H1 (cell line): ENCODE data around the gene CCDC51. TPM values are rescaled to one million over a fixed set of nuclear protein-coding genes. Genes with fewer than 3 reads are reported as not detected.
"Not testable (repeated sequence)": the region's sequence is repeated elsewhere in the genome, so short reads cannot be mapped to it uniquely, and the experiment has no call there.

Experiments
- CTCF ChIA-PET: fragments of 300-600 bp; sonication (Branson Sonifier 250); formaldehyde crosslinking; loops from one replicate; lab custom pipeline; 2021; ENCODE audit not compliant: partially characterized antibody; lab: Charles Lee
- POLR2A ChIA-PET: fragments of 300-600 bp; sonication (Branson Sonifier 250); formaldehyde crosslinking; loops from one replicate; lab custom pipeline; 2021; ENCODE audit warnings: inconsistent platforms; ENCODE audit not compliant: partially characterized antibody; lab: Charles Lee
- DNase-seq, 2 experiments: peaks; one replicate each; pipeline versions ENCODE4 v3.0.0 to v3.0.0-alpha.2; 2010 to 2022; ENCODE audit warnings: low spot score in 2 of 2, low read depth in 1 of 2, mixed read lengths in 1 of 2
- FAIRE-seq: peaks from 2 replicates; lab custom pipeline; 2011; peaks lifted over from hg19 to GRCh38; lab: Jason Lieb, UNC
- H2AFZ ChIP-seq: 2 replicates; pipeline ENCODE4 v1.8.1; 2012; ENCODE audit warnings: low read length, inconsistent platforms
- H2AK5ac ChIP-seq: 2 replicates; pipeline ENCODE4 v1.6.1; 2013; ENCODE audit warnings: low read depth, low read length
- H2BK120ac ChIP-seq: replicated peaks from 2 replicates; pipeline ENCODE3; 2013; ENCODE audit warnings: low read depth, low read length, inconsistent platforms
- H2BK12ac ChIP-seq: 2 replicates; pipeline ENCODE4 v1.6.1; 2013; ENCODE audit warnings: low read depth, low read length
- H2BK15ac ChIP-seq: 2 replicates; pipeline ENCODE4 v1.6.1; 2013; ENCODE audit warnings: low read length
- H2BK20ac ChIP-seq: 2 replicates; pipeline ENCODE4 v1.6.1; 2013; ENCODE audit warnings: low read length
- H2BK5ac ChIP-seq: 2 replicates; pipeline ENCODE4 v1.6.1; 2013; ENCODE audit warnings: low read depth, low read length
- H3K14ac ChIP-seq: 2 replicates; pipeline ENCODE4 v1.6.1; 2013; ENCODE audit warnings: inconsistent platforms; ENCODE audit not compliant: insufficient read length
- H3K18ac ChIP-seq: 2 replicates; pipeline ENCODE4 v1.6.1; 2013; ENCODE audit warnings: low read length; ENCODE audit errors: extremely low read depth
- H3K23ac ChIP-seq: 2 replicates; pipeline ENCODE4 v1.6.1; 2013; ENCODE audit warnings: inconsistent platforms; ENCODE audit not compliant: insufficient read length
- H3K23me2 ChIP-seq: 2 replicates; pipeline ENCODE4 v1.6.1; 2013; ENCODE audit warnings: low read depth, low read length
- H3K27ac ChIP-seq: 2 replicates; pipeline ENCODE4 v1.6.1; 2011; ENCODE audit warnings: low read depth, low read length, inconsistent platforms
- H3K27me3 ChIP-seq, 4 experiments: replicated peaks in 1 of 4; 1 replicate in 1 of 4; 2 replicates in 3 of 4; pipeline versions ENCODE4 v1.6.1 to v1.8.1; 2011 to 2013; ENCODE audit warnings: low read length in 3 of 4, mild to moderate bottlenecking in 3 of 4, inconsistent platforms in 2 of 4, mixed read lengths in 2 of 4, moderate library complexity in 1 of 4; ENCODE audit not compliant: control insufficient read depth in 3 of 4, insufficient read depth in 3 of 4; ENCODE audit errors: extremely low read depth in 1 of 4
- H3K36me3 ChIP-seq, 4 experiments: 2 replicates each; pipeline versions ENCODE4 v1.6.1 to v1.8.1; 2011 to 2013; ENCODE audit warnings: mild to moderate bottlenecking in 4 of 4, low read length in 3 of 4, moderate library complexity in 2 of 4, control low read depth in 1 of 4, inconsistent platforms in 1 of 4; ENCODE audit not compliant: insufficient read depth in 4 of 4, control insufficient read depth in 2 of 4
- H3K4ac ChIP-seq: replicated peaks from 2 replicates; pipeline ENCODE3; 2013; ENCODE audit warnings: low read length, low read depth, mixed read lengths, inconsistent platforms; ENCODE audit not compliant: insufficient read length
- H3K4me1 ChIP-seq, 4 experiments: replicated peaks in 1 of 4; 1 replicate in 1 of 4; 2 replicates in 3 of 4; pipeline versions ENCODE4 v1.6.1 to v1.8.1; 2011 to 2013; ENCODE audit warnings: low read length in 3 of 4, inconsistent platforms in 2 of 4, mixed read lengths in 1 of 4; ENCODE audit not compliant: insufficient read depth in 4 of 4, control insufficient read depth in 3 of 4
- H3K4me2 ChIP-seq, 2 experiments: 2 replicates each; pipeline versions ENCODE4 v1.6.1 to v1.8.1; 2011 to 2013; ENCODE audit warnings: low read depth in 2 of 2, low read length in 2 of 2, control low read depth in 1 of 2, inconsistent platforms in 1 of 2, mild to moderate bottlenecking in 1 of 2; ENCODE audit not compliant: insufficient read depth in 1 of 2
- H3K4me3 ChIP-seq, 4 experiments: fragments of 200-600, 300-600 bp in 1 of 4; sonication (generic), shearing (Covaris generic), sonication (Bioruptor Twin) in 1 of 4; 2 replicates each; pipeline versions ENCODE4 v1.5.1 to v1.8.1; 2011 to 2016; ENCODE audit warnings: low read length in 4 of 4, low read depth in 3 of 4, control low read depth in 2 of 4, inconsistent platforms in 2 of 4, mild to moderate bottlenecking in 2 of 4, mixed read lengths in 1 of 4, moderate library complexity in 1 of 4; ENCODE audit not compliant: insufficient read depth in 2 of 4; ENCODE audit errors: extremely low read depth in 1 of 4
- H3K56ac ChIP-seq: replicated peaks from 2 replicates; pipeline ENCODE3; 2013; ENCODE audit warnings: low read depth, mild to moderate bottlenecking, mixed read lengths, low read length, inconsistent platforms; ENCODE audit not compliant: insufficient read length
- H3K79me1 ChIP-seq: 2 replicates; pipeline ENCODE4 v1.6.1; 2013; ENCODE audit warnings: low read depth, low read length, control low read depth
- H3K79me2 ChIP-seq, 2 experiments: 2 replicates each; pipeline versions ENCODE4 v1.6.1 to v1.8.1; 2012 to 2013; ENCODE audit warnings: low read length in 2 of 2, mild to moderate bottlenecking in 2 of 2, inconsistent platforms in 1 of 2; ENCODE audit not compliant: insufficient read depth in 2 of 2, control insufficient read depth in 1 of 2
- H3K9ac ChIP-seq, 4 experiments: replicated peaks in 1 of 4; 1 replicate in 1 of 4; 2 replicates in 3 of 4; pipeline versions ENCODE4 v1.6.1 to v1.8.1; 2011 to 2013; ENCODE audit warnings: low read depth in 3 of 4, low read length in 3 of 4, control low read depth in 2 of 4, mild to moderate bottlenecking in 2 of 4, moderate library complexity in 2 of 4, inconsistent platforms in 1 of 4; ENCODE audit errors: extremely low read depth in 1 of 4
- H3K9me3 ChIP-seq, 2 experiments: 2 replicates each; pipeline versions ENCODE4 v1.6.1 to v1.8.1; 2012 to 2013; ENCODE audit warnings: mild to moderate bottlenecking in 2 of 2, moderate library complexity in 2 of 2, control low read depth in 1 of 2, inconsistent platforms in 1 of 2, low read depth in 1 of 2, low read length in 1 of 2, mixed read lengths in 1 of 2; ENCODE audit not compliant: insufficient read depth in 2 of 2
- H4K20me1 ChIP-seq, 2 experiments: replicated peaks in 1 of 2; 2 replicates each; pipeline versions ENCODE3 to v1.8.1; 2011 to 2013; ENCODE audit warnings: inconsistent platforms in 2 of 2, low read length in 2 of 2, mild to moderate bottlenecking in 1 of 2; ENCODE audit not compliant: insufficient read depth in 2 of 2, control insufficient read depth in 1 of 2
- H4K5ac ChIP-seq: 2 replicates; pipeline ENCODE4 v1.6.1; 2013; ENCODE audit warnings: low read length, low read depth, mixed read lengths, inconsistent platforms; ENCODE audit not compliant: insufficient read length
- H4K8ac ChIP-seq: 2 replicates; pipeline ENCODE4 v1.8.0; 2013; ENCODE audit warnings: mild to moderate bottlenecking, moderate library complexity, low read length, inconsistent platforms; ENCODE audit not compliant: insufficient read depth; ENCODE audit errors: extremely low read depth
- H4K91ac ChIP-seq: replicated peaks from 2 replicates; pipeline ENCODE3; 2013; ENCODE audit warnings: low read length, mixed read lengths, inconsistent platforms; ENCODE audit not compliant: insufficient read length
- WGBS, 2 experiments: shearing (Covaris generic) in 1 of 2; methylation state at CpG; one replicate each; pipeline versions ENCODE4 v1.1.6 to v1.1.7; 2013 to 2015; ENCODE audit warnings: low lambda C conversion rate in 2 of 2, mixed read lengths in 2 of 2, inconsistent platforms in 1 of 2, low coverage in 1 of 2, missing lambda C conversion rate in 1 of 2; ENCODE audit not compliant: insufficient replicate concordance in 2 of 2, insufficient coverage in 1 of 2, insufficient read length in 1 of 2; ENCODE audit errors: extremely low coverage in 1 of 2, missing lambda C conversion rate in 1 of 2; 5-methylcytosine and 5-hydroxymethylcytosine counted together
- polyA plus RNA-seq, 7 experiments: library from polyadenylated mRNA; depleted of rRNA in 3 of 7; stranded (reverse) in 5 of 7; unstranded in 2 of 7; fragments of >200 nt in 5 of 7; fragments of 200-250 nt in 2 of 7; gene quantifications; 1 replicate in 5 of 7; 2 replicates in 1 of 7; 4 replicates in 1 of 7; pipeline versions ENCODE4 v1.2.1 to v1.2.3, GENCODE V29; 2011 to 2013; ENCODE audit warnings: missing spikeins in 2 of 7, mixed read lengths in 2 of 7
- total RNA-seq: library from RNA; stranded (reverse); fragmentation: NEBNext Ultra II Directional; extraction: Animal tissue kit (Norgen Biotek cat#: 25700); gene quantifications from 2 replicates; pipeline ENCODE4 v1.2.1, GENCODE V29; 2021

Gene CCDC51
- total and polyA plus RNA-seq, 2 of the 8 experiments (the other 6 are each of a cell fraction or from before 2014, with no cell fraction given): 21.3 to 21.4 TPM

- H2AFZ ChIP-seq, H4K20me1 ChIP-seq, H3K27ac ChIP-seq, H3K23ac ChIP-seq, FAIRE-seq, H3K4me3 ChIP-seq, H3K9ac ChIP-seq, H2BK5ac ChIP-seq, H2BK120ac ChIP-seq, H3K27me3 ChIP-seq, H2AK5ac ChIP-seq, H3K4ac ChIP-seq, H3K18ac ChIP-seq, DNase-seq, H3K56ac ChIP-seq, H4K91ac ChIP-seq, H2BK15ac ChIP-seq, H3K4me2 ChIP-seq, H2BK20ac ChIP-seq, H4K5ac ChIP-seq, H2BK12ac ChIP-seq, H4K8ac ChIP-seq, H3K9me3 ChIP-seq, H3K23me2 ChIP-seq, H3K14ac ChIP-seq, H3K79me1 ChIP-seq, H3K79me2 ChIP-seq: not testable (repeated sequence)
- 96% methylated on average over 7 of the region's 7 CpGs; no CpG with 5 or more reads in 1 of the 2 experiments for WGBS, 2 experiments
- peaks cover 0 to 18% (median 11%) of the 10 kb centered on the region in 4 experiments; a peak in 5 of 7 replicates for H3K4me1 ChIP-seq
- CTCF ChIA-PET: interaction anchor here (0.7 to 21.5 kb wide), 8 partner anchors 11 to 223 kb away, joined by 3 to 251 read pairs (median 5); partner anchors contain the start of gene SHISA5
- H3K36me3 ChIP-seq: peaks cover 12 to 39% (median 34%) of the 10 kb centered on the region in 4 experiments
- POLR2A ChIA-PET: interaction anchor here (0.7 to 8.1 kb wide), 11 partner anchors 10 to 96 kb away, joined by 3 to 83 read pairs (median 5); partner anchors contain the start of genes ATRIP, CCDC51, SHISA5 and TMA7
Measured at GRCh38 chr3:48461767-48462166, 21.8 kb upstream of the CCDC51 start.
